Endothelial cell of umbilical vein (primary cell): ENCODE data around the gene VAV3. TPM values are rescaled to one million over a fixed set of nuclear protein-coding genes. Genes with fewer than 3 reads are reported as not detected.

Experiments used
- BruUV-seq: library from RNA; stranded (reverse); fragments of 400-500 nt; replicated peaks from 2 replicates; lab custom pipeline; 2021; lab: Mats Ljungman, UMichigan
- CTCF ChIA-PET: fragments of 300-600, 350-600 bp; sonication (Branson Sonifier 250); formaldehyde crosslinking; loops from one replicate; lab custom pipeline; 2021; ENCODE audit warnings: antibody characterized with exemption, inconsistent platforms; lab: Charles Lee
- POLR2A ChIA-PET: fragments of 300-600, 350-600 bp; sonication (Branson Sonifier 250); formaldehyde crosslinking; loops from one replicate; lab custom pipeline; 2021; ENCODE audit warnings: antibody characterized with exemption, inconsistent platforms; lab: Charles Lee
- DNase-seq: peaks from one replicate; pipeline ENCODE4 v3.0.0-alpha.2; 2011; ENCODE audit warnings: low read depth, low spot score
- FAIRE-seq: peaks from 2 replicates; lab custom pipeline; 2011; peaks lifted over from hg19 to GRCh38; lab: Jason Lieb, UNC
- H2AFZ ChIP-seq: 2 replicates; pipeline ENCODE4 v1.6.0; 2012; ENCODE audit warnings: low read depth, low read length, control low read depth, inconsistent platforms
- H3K27ac ChIP-seq: 2 replicates; pipeline ENCODE4 v1.5.1; 2011; ENCODE audit warnings: low read depth, mild to moderate bottlenecking, control low read depth, low read length, moderate library complexity; ENCODE audit not compliant: insufficient read depth
- H3K27me3 ChIP-seq, 2 experiments: 2 replicates each; pipeline versions ENCODE4 v1.6.0 to v1.6.1; 2011; ENCODE audit warnings: low read length in 2 of 2, mixed read lengths in 1 of 2; ENCODE audit not compliant: control insufficient read depth in 2 of 2, insufficient read depth in 2 of 2
- H3K36me3 ChIP-seq, 2 experiments: 2 replicates in 1 of 2; 3 replicates in 1 of 2; pipeline ENCODE4 v1.5.1; 2011; ENCODE audit warnings: low read length in 2 of 2, mild to moderate bottlenecking in 1 of 2, moderate library complexity in 1 of 2; ENCODE audit not compliant: control insufficient read depth in 2 of 2, insufficient read depth in 2 of 2; ENCODE audit errors: extremely low read depth in 1 of 2
- H3K4me1 ChIP-seq: 3 replicates; pipeline ENCODE4 v1.5.1; 2011; ENCODE audit warnings: mild to moderate bottlenecking, low read length; ENCODE audit not compliant: control insufficient read depth, insufficient read depth; ENCODE audit errors: extremely low read depth
- H3K4me2 ChIP-seq: 2 replicates; pipeline ENCODE4 v1.6.1; 2011; ENCODE audit warnings: low read length, control low read depth, mixed read lengths; ENCODE audit not compliant: insufficient read depth
- H3K4me3 ChIP-seq, 3 experiments: fragments of 200-600 bp in 1 of 3; sonication (generic), shearing (Covaris generic) in 1 of 3; replicated peaks in 1 of 3; 2 replicates each; pipeline ENCODE4 v1.5.1; 2011 to 2016; ENCODE audit warnings: control low read depth in 3 of 3, low read length in 3 of 3, mild to moderate bottlenecking in 2 of 3, inconsistent platforms in 1 of 3, low read depth in 1 of 3, moderate library complexity in 1 of 3; ENCODE audit not compliant: insufficient read depth in 1 of 3
- H3K79me2 ChIP-seq: 2 replicates; pipeline ENCODE4 v1.6.0; 2012; ENCODE audit warnings: low read length, inconsistent platforms; ENCODE audit not compliant: control insufficient read depth, insufficient read depth
- H3K9ac ChIP-seq: replicated peaks from 2 replicates; pipeline ENCODE3; 2011; ENCODE audit warnings: low read length, control low read depth; ENCODE audit not compliant: insufficient read depth; ENCODE audit errors: extremely low read depth
- H3K9me1 ChIP-seq: replicated peaks from 3 replicates; pipeline ENCODE4 v1.6.0; 2011; ENCODE audit warnings: mild to moderate bottlenecking, low read length; ENCODE audit not compliant: control insufficient read depth, insufficient read depth; ENCODE audit errors: extremely low read depth
- H3K9me3 ChIP-seq: replicated peaks from 2 replicates; pipeline ENCODE4 v1.5.1; 2012; ENCODE audit warnings: low read length, inconsistent platforms; ENCODE audit not compliant: control insufficient read depth, insufficient read depth
- H4K20me1 ChIP-seq: replicated peaks from 2 replicates; pipeline ENCODE3; 2011; ENCODE audit warnings: mild to moderate bottlenecking, low read length; ENCODE audit not compliant: control insufficient read depth, insufficient read depth; ENCODE audit errors: extremely low read depth
- CTCF ChIP-seq, 2 donors: IDR thresholded peaks; 1 replicate in 1 of 2; 2 replicates in 1 of 2; pipeline ENCODE4 v1.5.1; 2011; ENCODE audit warnings: low read length in 2 of 2, mild to moderate bottlenecking in 2 of 2, moderate library complexity in 2 of 2, control low read depth in 1 of 2, inconsistent platforms in 1 of 2, low read depth in 1 of 2; ENCODE audit not compliant: insufficient read depth in 1 of 2; ENCODE audit errors: extremely low read depth in 1 of 2
- EZH2 ChIP-seq: IDR thresholded peaks from 2 replicates; pipeline ENCODE4 v1.6.1; 2012; ENCODE audit warnings: borderline replicate concordance, low read depth, mild to moderate bottlenecking, moderate library complexity, low read length, inconsistent platforms; ENCODE audit not compliant: severe bottlenecking
- FOS ChIP-seq: IDR thresholded peaks from 2 replicates; pipeline ENCODE4 v1.6.1; 2011; ENCODE audit warnings: mild to moderate bottlenecking, low read length, moderate library complexity, borderline replicate concordance; ENCODE audit not compliant: insufficient read depth
- GATA2 ChIP-seq: IDR thresholded peaks from 2 replicates; pipeline ENCODE4 v1.7.0; 2011; ENCODE audit warnings: low read depth, mild to moderate bottlenecking, moderate library complexity, mixed read lengths, low read length; ENCODE audit not compliant: insufficient read length, insufficient read depth
- MYC ChIP-seq: IDR thresholded peaks from one replicate; pipeline ENCODE4 v1.6.1; 2011; ENCODE audit warnings: mild to moderate bottlenecking, low read depth, low read length
- POLR2A ChIP-seq: IDR thresholded peaks from 2 replicates; pipeline ENCODE4 v1.6.1; 2012; ENCODE audit warnings: low read depth, mild to moderate bottlenecking, control low read depth, low read length
- POLR2AphosphoS5 ChIP-seq: IDR thresholded peaks from 2 replicates; pipeline ENCODE4 v1.6.1; 2012; ENCODE audit warnings: low read depth, mild to moderate bottlenecking, control low read depth, low read length, moderate library complexity; ENCODE audit not compliant: insufficient read depth
- dilution Hi-C: fragments of 300-500 bp; cut with MboI; formaldehyde crosslinking; loops from one replicate; pipeline ENCODE4 v1.15.0; 2019; ENCODE audit warnings: low sequenced_read_pairs; ENCODE audit not compliant: extremely low pct_ligation_motif_present
- intact Hi-C: fragments of 100-400 bp; cut with micrococcal nuclease; formaldehyde crosslinking; loops from one replicate; pipeline ENCODE4 v1.10.0; 2022
- polyA plus RNA-seq, 4 experiments: library from polyadenylated mRNA; depleted of rRNA in 3 of 4; stranded (reverse) in 3 of 4; unstranded in 1 of 4; fragments of >200 nt; gene quantifications; 2 replicates each; pipeline versions ENCODE4 v1.2.1 to v1.2.3, GENCODE V29; 2011 to 2012; ENCODE audit warnings: missing spikeins in 1 of 4
- total RNA-seq: library from RNA; stranded (reverse); gene quantifications from 2 replicates; pipeline ENCODE4 v1.2.3, GENCODE V29; 2021
- TF ChIP-seq, protein P1 (sequence below): IDR thresholded peaks from 2 replicates; pipeline ENCODE4 v1.6.1; 2011; ENCODE audit not compliant: insufficient read depth, insufficient read length

VAV3 gene
- total and polyA plus RNA-seq, 2 donors (not counting 3 experiments of a cell fraction or from before 2014, with no cell fraction given), result 0.18 to 1.5 TPM

DNA sequence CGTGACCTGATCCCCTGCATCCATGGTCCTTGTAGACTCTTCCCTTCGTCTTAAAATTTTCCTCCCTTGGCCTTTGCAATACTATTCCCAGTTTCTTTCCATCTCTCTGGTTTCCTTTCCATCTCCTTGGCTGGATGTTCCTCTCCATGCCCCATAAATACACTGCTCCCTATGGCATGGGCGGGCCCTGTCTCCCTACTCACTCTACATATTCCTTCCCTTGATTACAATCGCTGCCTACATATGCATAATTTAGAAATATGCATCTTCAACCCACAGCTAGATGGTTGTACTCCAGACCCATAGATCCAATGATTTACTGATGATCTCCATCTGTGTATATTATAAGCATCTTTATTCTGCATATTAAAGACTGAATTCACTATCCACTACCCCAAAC, 419.1 kb downstream of the VAV3 start:
- Histone ChIP-seq H3K4me2 (no peak overlapping the region), H3K27ac (no peak overlapping the region), H3K36me3 (no peaks in the 10 kb centered on the region), H3K79me2 (no peaks in the 10 kb centered on the region), H3K27me3 (no peaks in the 10 kb centered on the region), H4K20me1 (no peaks in the 10 kb centered on the region), H2AFZ (no peak overlapping the region), H3K4me1 (no peaks in the 10 kb centered on the region), H3K9me1 (no peaks in the 10 kb centered on the region), H3K4me3 (no peak overlapping the region), H3K9me3 (no peaks in the 10 kb centered on the region), H3K9ac (no peak overlapping the region)
- dilution Hi-C loops, result no loop called here
- no peak for FAIRE-seq
- intact Hi-C loops, result no loop called here
- DNase-seq, result no peak
- POLR2A ChIA-PET, result no interaction called here
- CTCF ChIA-PET, result no interaction called here
- no peak for TF ChIP-seq EZH2
- TF ChIP-seq POLR2AphosphoS5, result no peak
- TF ChIP-seq FOS, result no peak
- TF ChIP-seq CTCF (IDR thresholded peaks at IDR 0.05; ENCODE audit: extremely low read depth in 1 of 2, insufficient read depth in 1 of 2, low read depth in 1 of 2, low read length in 2 of 2), result no peak
- no peak for TF ChIP-seq POLR2A
- TF ChIP-seq, protein P1, sequence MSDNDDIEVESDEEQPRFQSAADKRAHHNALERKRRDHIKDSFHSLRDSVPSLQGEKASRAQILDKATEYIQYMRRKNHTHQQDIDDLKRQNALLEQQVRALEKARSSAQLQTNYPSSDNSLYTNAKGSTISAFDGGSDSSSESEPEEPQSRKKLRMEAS, result no peak
- TF ChIP-seq GATA2, result no peak
- TF ChIP-seq MYC, result no peak
- no TSS peak for BruUV-seq
